HEK293 (cell line): ENCODE data around the gene VSTM2L.
A peak's percentile ranks its signal among the peaks of the same experiment; 100 is the strongest.

Experiments
- CTCF ChIA-PET: fragments of 350-600 bp; formaldehyde crosslinking; extraction: SDS; loops from one replicate; lab custom pipeline; 2021; ENCODE audit warnings: antibody characterized with exemption; lab: Yijun Ruan, JAX
- POLR2A ChIA-PET: fragments of 300-600 bp; formaldehyde crosslinking; extraction: SDS; loops from one replicate; lab custom pipeline; 2020; ENCODE audit warnings: antibody characterized with exemption, inconsistent platforms; lab: Yijun Ruan, JAX
- H3K27ac ChIP-seq: fragments of 200-500 bp; sonication (Bioruptor generic); 2 replicates; pipeline ENCODE4 v1.5.1; 2014; ENCODE audit warnings: low read depth, low read length, control low read depth, inconsistent platforms; ENCODE audit errors: extremely low read depth
- H3K36me3 ChIP-seq, 2 experiments: fragments of 200-500 bp in 1 of 2; sonication (Bioruptor generic) in 1 of 2; 1 replicate in 1 of 2; 2 replicates in 1 of 2; pipeline ENCODE4 v1.5.1; 2014 to 2017; ENCODE audit warnings: inconsistent platforms in 2 of 2, low read length in 2 of 2; ENCODE audit not compliant: control insufficient read depth in 2 of 2, insufficient read depth in 1 of 2
- H3K4me1 ChIP-seq: fragments of 200-500 bp; sonication (Bioruptor generic); 2 replicates; pipeline ENCODE4 v1.5.1; 2014; ENCODE audit warnings: mild to moderate bottlenecking, low read length, inconsistent platforms; ENCODE audit not compliant: control insufficient read depth, insufficient read depth
- H3K4me3 ChIP-seq: 2 replicates; pipeline ENCODE4 v1.5.1; 2011; ENCODE audit warnings: low read depth, mild to moderate bottlenecking, control low read depth, low read length, moderate library complexity
- H3K9me3 ChIP-seq: fragments of 200-500 bp; sonication (Bioruptor generic); 2 replicates; pipeline ENCODE4 v1.5.1; 2014; ENCODE audit warnings: low read depth, low read length, inconsistent platforms; ENCODE audit not compliant: control insufficient read depth, insufficient read depth
- EGR2 ChIP-seq: fragments of 450-650 bp; formaldehyde crosslinking; IDR thresholded peaks from 2 replicates; pipeline ENCODE4 v1.5.1; 2016; ENCODE audit warnings: low read depth, missing biosample characterization, missing genetic modification characterization
- KLF9 ChIP-seq: fragments of 450-650 bp; formaldehyde crosslinking; IDR thresholded peaks from 2 replicates; pipeline ENCODE4 v1.5.1; 2016; ENCODE audit warnings: missing biosample characterization, missing genetic modification characterization, low read depth
- OSR2 ChIP-seq: fragments of 450-650 bp; formaldehyde crosslinking; IDR thresholded peaks from 2 replicates; pipeline ENCODE4 v1.5.1; 2016; ENCODE audit warnings: missing biosample characterization, missing genetic modification characterization
- SCRT2 ChIP-seq: fragments of 450-650 bp; formaldehyde crosslinking; IDR thresholded peaks from 2 replicates; pipeline ENCODE4 v1.5.1; 2016; ENCODE audit warnings: missing biosample characterization, missing genetic modification characterization
- ZFHX2 ChIP-seq: fragments of 450-650 bp; formaldehyde crosslinking; conservative IDR thresholded peaks from 2 replicates; pipeline ENCODE4 v1.5.1; 2016; ENCODE audit warnings: missing biosample characterization, missing genetic modification characterization
- ZNF302 ChIP-seq: fragments of 450-650 bp; formaldehyde crosslinking; IDR thresholded peaks from 2 replicates; pipeline ENCODE4 v1.5.1; 2016; ENCODE audit warnings: missing biosample characterization, missing genetic modification characterization, low read depth
- ZNF654 ChIP-seq: fragments of 450-650 bp; formaldehyde crosslinking; IDR thresholded peaks from 2 replicates; pipeline ENCODE4 v1.5.1; 2016; ENCODE audit warnings: low read depth, missing biosample characterization, missing genetic modification characterization
- TF ChIP-seq, protein P1 (sequence below): fragments of 450-650 bp; formaldehyde crosslinking; IDR thresholded peaks from 2 replicates; pipeline ENCODE4 v1.5.1; 2016; ENCODE audit warnings: missing biosample characterization, missing genetic modification characterization
- TF ChIP-seq, protein P2 (sequence below): fragments of 450-650 bp; formaldehyde crosslinking; IDR thresholded peaks from 2 replicates; pipeline ENCODE4 v1.5.1; 2016; ENCODE audit warnings: missing biosample characterization, missing genetic modification characterization

The VSTM2L gene

DNA sequence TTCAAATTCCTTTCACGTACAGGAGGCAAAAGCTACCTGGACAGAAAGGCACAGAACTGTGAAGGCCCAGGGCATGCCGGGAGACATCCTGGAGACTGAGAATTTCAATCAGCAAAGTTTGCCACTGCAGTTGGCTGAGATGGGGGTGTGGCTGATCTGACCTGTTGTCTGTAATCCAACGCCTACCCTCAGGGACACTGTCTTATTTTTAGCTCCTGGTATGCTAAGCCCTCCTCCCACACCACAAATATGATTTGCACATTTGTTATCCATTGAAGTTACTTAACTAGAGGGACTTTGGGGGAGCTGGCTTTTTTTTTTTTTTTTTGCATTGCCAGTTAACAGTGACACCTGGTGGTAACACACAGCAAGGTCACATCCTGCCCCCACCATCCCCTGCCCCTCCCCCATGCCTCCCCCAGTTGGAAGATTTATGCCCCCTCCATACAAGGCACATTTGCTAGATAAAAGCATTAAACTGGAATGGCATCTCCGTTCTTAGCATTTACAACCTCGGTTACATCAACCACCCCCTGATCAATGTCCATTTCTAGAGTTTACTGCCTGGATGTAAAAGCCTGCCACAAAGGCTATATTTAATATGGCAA, 90.0 kb downstream of the VSTM2L start:
- Histone ChIP-seq H3K36me3 (peaks cover 2 to 87% of the 10 kb centered on the region in 2 experiments; a peak in 2 of 3 replicates), H3K4me3 (no peak overlapping the region), H3K27ac (no peak overlapping the region), H3K4me1 (no peaks in the 10 kb centered on the region), H3K9me3 (no peaks in the 10 kb centered on the region)
- TF ChIP-seq EGR2 (tag by site-specific recombination) = peak; percentile 54; the same call in 1 of the 2 replicates
- TF ChIP-seq, protein P1, sequence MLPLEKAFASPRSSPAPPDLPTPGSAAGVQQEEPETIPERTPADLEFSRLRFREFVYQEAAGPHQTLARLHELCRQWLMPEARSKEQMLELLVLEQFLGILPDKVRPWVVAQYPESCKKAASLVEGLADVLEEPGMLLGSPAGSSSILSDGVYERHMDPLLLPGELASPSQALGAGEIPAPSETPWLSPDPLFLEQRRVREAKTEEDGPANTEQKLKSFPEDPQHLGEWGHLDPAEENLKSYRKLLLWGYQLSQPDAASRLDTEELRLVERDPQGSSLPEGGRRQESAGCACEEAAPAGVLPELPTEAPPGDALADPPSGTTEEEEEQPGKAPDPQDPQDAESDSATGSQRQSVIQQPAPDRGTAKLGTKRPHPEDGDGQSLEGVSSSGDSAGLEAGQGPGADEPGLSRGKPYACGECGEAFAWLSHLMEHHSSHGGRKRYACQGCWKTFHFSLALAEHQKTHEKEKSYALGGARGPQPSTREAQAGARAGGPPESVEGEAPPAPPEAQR (tag by site-specific recombination) = no peak
- peak; percentile 45 for TF ChIP-seq KLF9 (tag by site-specific recombination)
- peak; percentile 60 for TF ChIP-seq ZFHX2 (tag by site-specific recombination)
- TF ChIP-seq OSR2 (tag by site-specific recombination) = no peak
- peak; percentile 33 for TF ChIP-seq ZNF654
- TF ChIP-seq, protein P2, sequence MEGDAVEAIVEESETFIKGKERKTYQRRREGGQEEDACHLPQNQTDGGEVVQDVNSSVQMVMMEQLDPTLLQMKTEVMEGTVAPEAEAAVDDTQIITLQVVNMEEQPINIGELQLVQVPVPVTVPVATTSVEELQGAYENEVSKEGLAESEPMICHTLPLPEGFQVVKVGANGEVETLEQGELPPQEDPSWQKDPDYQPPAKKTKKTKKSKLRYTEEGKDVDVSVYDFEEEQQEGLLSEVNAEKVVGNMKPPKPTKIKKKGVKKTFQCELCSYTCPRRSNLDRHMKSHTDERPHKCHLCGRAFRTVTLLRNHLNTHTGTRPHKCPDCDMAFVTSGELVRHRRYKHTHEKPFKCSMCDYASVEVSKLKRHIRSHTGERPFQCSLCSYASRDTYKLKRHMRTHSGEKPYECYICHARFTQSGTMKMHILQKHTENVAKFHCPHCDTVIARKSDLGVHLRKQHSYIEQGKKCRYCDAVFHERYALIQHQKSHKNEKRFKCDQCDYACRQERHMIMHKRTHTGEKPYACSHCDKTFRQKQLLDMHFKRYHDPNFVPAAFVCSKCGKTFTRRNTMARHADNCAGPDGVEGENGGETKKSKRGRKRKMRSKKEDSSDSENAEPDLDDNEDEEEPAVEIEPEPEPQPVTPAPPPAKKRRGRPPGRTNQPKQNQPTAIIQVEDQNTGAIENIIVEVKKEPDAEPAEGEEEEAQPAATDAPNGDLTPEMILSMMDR (tag by site-specific recombination) = 0 out of 2 replicates have a peak, but pooled peaks have one; percentile 20
- ChIA-PET POLR2A (interaction anchor here (0.6 to 1.3 kb wide), 3 partner anchors 41 to 331 kb away, joined by 4 to 6 read pairs (median 4); partner anchors contain the start of genes RPRD1B and TTI1), CTCF (interaction anchor here (0.6 to 5.5 kb wide), 16 partner anchors 10 to 873 kb away, joined by 3 to 43 read pairs (median 4); no protein-coding TSS in a partner anchor)

DNA sequence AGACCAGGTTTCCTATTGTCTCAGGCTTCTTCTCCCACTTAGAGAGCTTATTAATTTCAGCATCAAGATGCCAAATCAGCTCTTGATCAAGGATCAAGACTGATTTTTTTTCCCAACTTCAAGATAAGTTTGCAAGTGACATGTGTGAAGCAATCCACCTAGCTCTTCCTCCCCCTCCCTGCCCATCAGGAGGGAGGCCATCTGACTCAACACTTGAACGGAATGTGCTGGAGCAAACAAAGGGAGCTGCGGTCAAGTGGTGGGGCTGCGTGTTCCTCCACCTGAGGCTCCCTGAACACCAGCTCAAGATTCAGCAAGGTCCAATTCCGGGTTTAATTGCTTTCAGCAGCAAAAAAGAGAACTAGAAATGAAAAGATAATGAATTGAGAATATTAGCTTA, 91.6 kb downstream of the VSTM2L start:
- no peak overlapping the region for H3K4me3 ChIP-seq
- H3K9me3 ChIP-seq = no peaks in the 10 kb centered on the region
- H3K36me3 ChIP-seq = peaks cover 8 to 89% of the 10 kb centered on the region in 2 experiments
- H3K27ac ChIP-seq = no peak overlapping the region
- ChIA-PET POLR2A (no interaction called here), CTCF (interaction anchor here (0.7 to 5.5 kb wide), 5 partner anchors 11 to 449 kb away, joined by 3 to 43 read pairs (median 3); no protein-coding TSS in a partner anchor)
- TF ChIP-seq SCRT2 (no peak), ZNF302 (tag by site-specific recombination) (no peak)
- H3K4me1 ChIP-seq = no peaks in the 10 kb centered on the region
